Activated effector memory CD4-positive, alpha-beta T cell treated with Interleukin-2 at 50 U/mL for 16 hours (primary cell): Measurements from ENCODE around the gene PDCD2.
"Not testable (repeated sequence)": the region's sequence is repeated elsewhere in the genome, so short reads cannot be mapped to it uniquely, and the experiment has no call there.

Source experiments
- DNase-seq: peaks from one replicate; pipeline ENCODE4 v3.0.0-alpha.2; 2020

Gene PDCD2

GRCh38 chr6:170545405-170545804, 39.0 kb downstream of the PDCD2 start:
- DNase-seq, result no peak

GRCh38 chr6:170542031-170542719, 42.3 kb downstream of the PDCD2 start:
- DNase-seq, result no peak

- DNase-seq, result no peak
These were observed 47.1 kb downstream of the PDCD2 start for GRCh38 chr6:170537329-170537728.

- DNase-seq, result no peak
These were observed 47.8 kb downstream of the PDCD2 start for GRCh38 chr6:170536671-170537070.

GRCh38 chr6:170535004-170535403, 49.4 kb downstream of the PDCD2 start:
- DNase-seq, result no peak

- no peak for DNase-seq
These were observed 50.6 kb downstream of the PDCD2 start for GRCh38 chr6:170533792-170534191.

- DNase-seq, result no peak
These were observed 51.5 kb downstream of the PDCD2 start for GRCh38 chr6:170532867-170533488.

GRCh38 chr6:170529839-170530469, 54.5 kb downstream of the PDCD2 start:
- peak; percentile 39 for DNase-seq

- DNase-seq, result not testable (repeated sequence)
These were observed 56.4 kb downstream of the PDCD2 start for GRCh38 chr6:170527995-170528394.

GRCh38 chr6:170525795-170526194, 58.6 kb downstream of the PDCD2 start:
- no peak for DNase-seq
